GOT3 (cell line): ENCODE data around the gene ZSWIM8.

Experiments used
- DNase-seq: peaks from one replicate; lab custom pipeline; 2025; ENCODE audit warnings: mixed read lengths; lab: John Stamatoyannopoulos, UW

Gene ZSWIM8

DNA sequence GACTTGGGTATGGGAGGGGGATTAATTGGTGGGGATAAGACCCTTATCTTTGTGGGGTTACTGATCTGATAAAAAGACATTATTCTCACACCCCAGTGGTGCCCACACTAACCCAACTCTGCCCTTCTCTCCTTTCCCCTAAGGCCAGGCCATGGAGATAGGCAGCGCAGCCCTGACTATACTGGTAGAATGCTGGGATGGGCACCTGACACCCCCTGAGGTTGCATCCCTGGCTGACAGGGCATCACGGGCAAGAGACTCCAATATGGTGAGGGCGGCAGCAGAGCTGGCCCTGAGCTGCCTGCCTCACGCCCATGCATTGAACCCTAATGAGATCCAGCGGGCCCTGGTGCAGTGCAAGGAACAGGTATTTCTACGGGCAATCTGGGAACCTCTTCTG, 12.7 kb downstream of the ZSWIM8 start:
- DNase-seq: no peak

DNA sequence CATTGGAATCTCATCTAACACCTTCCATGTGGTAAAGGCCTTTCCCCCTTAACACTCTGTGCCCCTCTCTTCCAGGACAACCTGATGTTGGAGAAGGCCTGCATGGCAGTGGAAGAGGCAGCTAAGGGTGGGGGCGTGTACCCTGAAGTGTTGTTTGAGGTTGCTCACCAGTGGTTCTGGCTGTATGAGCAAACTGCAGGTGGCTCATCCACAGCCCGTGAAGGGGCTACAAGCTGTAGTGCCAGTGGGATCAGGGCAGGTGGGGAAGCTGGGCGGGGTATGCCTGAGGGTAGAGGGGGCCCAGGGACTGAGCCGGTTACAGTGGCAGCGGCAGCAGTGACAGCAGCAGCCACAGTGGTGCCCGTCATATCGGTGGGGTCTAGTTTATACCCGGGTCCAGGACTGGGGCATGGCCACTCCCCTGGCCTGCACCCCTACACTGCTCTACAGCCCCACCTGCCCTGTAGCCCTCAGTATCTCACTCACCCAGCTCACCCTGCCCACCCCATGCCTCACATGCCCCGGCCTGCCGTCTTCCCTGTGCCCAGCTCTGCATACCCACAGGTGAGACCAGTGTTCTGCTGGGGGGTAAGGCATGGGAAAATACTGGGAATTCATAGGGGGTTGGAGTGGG, 13.6 kb downstream of the ZSWIM8 start:
- no peak for DNase-seq

DNA sequence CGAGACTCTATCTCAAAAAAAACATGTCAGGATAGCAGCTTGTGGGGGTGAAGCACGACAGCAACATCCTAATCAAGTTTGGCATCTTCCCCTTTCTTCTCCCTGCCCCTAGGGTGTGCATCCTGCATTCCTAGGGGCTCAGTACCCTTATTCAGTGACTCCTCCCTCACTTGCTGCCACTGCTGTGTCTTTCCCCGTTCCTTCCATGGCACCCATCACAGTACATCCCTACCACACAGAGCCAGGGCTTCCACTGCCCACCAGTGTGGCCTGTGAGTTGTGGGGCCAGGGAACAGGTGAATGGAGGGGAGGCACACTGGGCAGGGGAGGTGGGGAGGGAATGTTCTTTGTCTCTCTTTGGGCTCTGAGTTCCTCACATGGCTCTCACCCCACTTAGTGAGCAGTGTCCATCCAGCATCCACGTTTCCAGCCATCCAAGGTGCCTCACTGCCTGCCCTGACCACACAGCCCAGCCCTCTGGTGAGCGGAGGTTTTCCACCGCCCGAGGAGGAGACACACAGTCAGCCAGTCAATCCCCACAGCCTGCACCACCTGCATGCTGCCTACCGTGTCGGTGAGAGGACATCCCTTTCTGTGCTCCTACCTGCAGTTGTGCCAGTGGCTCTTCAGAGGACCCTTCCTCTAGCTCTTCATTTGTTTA, 14.6 kb downstream of the ZSWIM8 start:
- DNase-seq: no peak

DNA sequence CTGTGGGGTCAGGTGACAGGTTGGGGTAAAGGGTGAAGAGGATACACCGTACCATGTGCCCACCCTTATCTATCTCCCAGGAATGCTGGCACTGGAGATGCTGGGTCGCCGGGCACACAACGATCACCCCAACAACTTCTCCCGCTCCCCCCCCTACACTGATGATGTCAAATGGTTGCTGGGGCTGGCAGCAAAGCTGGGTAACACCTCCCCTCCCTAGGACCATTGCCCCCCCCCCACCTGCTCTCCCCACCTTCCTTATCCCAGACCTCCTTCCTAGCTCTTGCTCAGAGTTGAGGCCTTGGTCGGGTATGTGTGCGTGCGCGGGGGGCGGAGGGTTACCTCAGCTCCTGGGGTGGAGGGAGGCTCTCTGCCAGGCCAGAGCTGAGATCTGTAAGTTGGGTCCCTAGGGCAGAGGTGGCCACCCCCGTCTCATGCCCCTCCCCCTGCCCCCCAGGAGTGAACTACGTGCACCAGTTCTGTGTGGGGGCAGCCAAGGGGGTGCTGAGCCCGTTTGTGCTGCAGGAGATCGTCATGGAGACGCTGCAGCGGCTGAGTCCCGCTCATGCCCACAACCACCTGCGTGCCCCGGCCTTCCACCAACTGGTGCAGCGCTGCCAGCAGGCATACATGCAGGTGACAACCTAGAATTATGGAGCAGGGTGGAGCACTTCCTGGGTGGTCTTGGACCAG, 15.3 kb downstream of the ZSWIM8 start:
- DNase-seq: no peak

DNA sequence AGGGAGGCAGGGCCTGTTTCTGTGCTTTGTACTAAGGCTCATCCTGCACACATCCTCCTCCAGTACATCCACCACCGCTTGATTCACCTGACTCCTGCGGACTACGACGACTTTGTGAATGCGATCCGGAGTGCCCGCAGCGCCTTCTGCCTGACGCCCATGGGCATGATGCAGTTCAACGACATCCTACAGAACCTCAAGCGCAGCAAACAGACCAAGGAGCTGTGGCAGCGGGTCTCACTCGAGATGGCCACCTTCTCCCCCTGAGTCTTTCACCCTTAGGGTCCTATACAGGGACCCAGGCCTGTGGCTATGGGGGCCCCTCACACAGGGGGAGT, 15.8 kb downstream of the ZSWIM8 start:
- DNase-seq: no peak

DNA sequence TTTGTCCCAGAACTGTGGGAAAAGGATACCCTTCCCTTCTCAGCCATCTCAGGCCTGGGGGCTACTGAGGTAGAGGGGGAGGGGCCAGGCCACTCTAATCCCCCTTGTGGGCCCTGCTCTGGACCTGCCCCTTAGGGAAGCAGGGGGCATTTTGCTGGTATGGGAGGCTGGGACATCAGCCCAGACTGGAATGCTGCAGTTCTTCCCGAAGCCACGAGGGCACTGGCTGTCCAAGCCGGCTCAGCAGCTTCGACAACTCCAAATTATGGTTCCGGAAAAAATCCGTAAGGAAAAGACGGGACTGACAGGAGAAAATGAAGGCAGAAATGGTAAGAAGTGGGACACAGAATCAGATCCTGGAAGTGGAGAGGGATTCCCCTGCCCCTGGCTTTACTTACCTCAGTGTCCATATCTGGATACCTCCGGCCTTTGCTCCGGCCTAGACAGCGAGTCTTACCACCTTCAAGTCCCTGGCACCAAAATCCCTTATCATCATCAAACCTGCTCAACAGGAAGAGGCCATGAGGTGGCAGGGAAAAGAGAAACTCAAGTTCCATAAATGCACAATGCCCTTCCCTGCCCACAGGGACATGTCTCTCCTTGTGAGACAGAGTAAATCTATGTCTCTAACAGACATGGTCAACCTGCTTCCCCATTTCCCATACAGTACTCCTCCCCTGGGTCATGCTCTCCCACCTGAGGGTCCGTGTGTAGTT, 17.0 kb downstream of the ZSWIM8 start:
- no peak for DNase-seq

DNA sequence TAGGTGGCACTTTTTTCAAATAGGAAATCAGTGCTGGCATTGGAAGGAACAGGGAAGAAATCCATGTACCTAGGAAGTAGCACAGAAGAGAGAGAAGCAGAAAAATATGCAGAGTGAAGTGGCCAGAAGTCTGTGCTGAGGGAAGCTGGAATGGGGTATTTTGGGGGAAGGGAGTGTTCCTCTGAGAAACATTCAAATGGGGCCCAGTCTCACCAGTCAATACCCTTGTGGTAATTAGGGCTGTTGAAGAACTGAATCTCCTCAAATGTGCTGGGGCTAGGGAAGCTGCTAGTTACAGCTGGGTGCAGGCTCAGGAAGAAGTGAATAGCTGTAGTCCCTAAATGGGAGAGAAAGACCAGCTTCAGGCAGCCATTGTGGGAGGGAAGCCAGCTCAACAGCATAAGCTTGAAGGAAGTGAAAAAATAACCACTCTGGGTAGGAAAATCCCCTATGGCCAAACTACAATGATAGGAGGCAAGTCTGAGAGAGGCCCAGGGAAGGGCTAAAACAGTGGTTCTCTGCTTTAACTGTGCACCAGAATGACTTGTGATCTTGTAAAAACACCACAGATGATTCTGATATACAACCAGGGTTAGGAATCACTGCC, 18.4 kb downstream of the ZSWIM8 start:
- DNase-seq: no peak

DNA sequence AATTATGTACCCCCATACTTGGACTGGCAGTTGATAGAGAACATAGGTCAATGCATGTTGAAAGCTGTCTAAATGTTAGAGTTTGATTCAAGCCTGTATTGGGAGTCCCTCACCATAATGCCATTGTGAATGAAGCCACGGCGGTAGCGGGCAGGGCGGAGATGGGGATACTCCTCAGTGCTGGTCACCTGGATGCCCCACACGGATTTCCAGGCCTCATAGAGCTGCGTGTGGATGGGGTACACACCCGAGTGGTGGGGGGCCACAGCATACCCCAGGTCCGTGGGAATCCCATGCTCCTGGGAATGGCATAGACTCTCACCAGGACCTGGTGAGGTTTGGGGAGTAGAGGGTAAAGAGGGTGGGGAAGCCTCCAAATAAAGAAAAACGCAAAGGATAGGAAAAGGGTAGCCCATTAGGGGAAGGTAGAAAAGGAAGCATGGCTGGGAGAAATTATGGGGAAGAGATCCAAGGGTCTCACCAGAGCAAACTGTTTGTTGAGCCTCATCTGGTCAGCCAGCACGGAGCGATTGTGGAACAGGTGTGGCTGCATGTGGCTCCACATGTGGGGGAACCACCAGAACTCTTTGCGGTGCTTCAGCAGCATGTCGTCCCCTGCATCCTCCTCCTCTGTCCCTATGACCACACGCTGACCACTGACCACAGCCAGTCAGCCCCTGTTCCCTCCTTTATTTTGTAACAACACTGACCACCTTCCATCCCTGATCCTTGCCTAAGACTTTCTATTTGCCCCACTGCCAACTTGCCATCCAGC, 21.0 kb downstream of the ZSWIM8 start:
- DNase-seq: no peak

DNA sequence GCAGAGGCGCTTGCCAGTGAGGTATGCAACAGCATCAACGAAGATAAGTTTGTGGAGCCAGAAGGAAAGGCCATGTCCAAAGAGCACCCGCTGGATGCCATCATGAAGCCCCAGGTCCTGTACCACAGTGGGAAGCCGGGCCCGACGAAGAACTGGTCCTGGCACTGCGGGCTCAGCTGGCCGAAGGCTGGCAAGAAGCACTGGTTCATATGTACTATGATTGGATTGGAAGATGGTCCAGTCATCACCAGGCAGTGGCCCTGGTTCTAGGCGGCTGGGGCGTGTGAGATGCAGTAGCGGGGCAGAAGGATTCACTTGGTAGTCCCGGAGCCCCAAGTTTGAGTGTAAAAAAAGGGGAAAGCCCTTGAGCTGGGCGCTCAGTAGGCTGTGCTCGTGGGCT, 22.1 kb downstream of the ZSWIM8 start:
- no peak for DNase-seq

DNA sequence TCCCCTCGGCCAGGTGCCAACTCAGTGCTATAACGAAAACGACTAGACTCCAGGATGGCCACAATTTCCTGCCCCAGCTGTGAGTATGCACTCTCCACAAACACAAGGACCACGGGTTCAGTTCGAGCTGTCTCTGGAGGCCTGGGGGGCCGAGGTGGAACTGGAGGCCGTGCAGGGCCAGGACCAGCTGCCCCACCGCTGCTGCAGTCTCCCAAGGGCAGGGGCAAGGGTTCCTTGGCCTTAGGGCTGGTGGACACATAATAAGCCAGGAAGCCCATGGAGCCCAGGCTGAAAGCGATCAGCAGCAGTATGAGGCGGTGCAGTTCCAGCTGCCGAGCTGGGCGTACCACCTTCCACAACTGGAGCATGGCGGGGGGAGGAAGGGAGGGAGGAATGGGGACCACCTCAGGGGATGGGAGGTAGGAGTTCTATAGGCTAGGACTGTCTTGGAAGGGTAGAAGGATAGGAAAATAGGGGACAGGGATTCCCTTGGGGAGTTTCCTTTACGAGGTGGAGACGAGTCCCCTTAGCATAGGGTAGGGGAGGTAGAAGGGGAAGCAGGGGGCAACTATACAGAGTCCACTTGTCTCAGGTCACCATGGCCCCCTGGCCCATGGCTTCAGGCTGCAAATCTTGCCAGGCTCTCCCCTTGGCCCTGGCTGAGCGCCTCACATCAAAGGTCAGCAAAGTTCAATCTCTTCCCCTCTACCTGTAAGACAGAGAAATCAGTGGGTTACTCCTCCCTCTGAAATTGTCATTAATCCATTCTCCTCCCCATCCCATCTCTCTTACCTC, 22.8 kb downstream of the ZSWIM8 start:
- no peak for DNase-seq

DNA sequence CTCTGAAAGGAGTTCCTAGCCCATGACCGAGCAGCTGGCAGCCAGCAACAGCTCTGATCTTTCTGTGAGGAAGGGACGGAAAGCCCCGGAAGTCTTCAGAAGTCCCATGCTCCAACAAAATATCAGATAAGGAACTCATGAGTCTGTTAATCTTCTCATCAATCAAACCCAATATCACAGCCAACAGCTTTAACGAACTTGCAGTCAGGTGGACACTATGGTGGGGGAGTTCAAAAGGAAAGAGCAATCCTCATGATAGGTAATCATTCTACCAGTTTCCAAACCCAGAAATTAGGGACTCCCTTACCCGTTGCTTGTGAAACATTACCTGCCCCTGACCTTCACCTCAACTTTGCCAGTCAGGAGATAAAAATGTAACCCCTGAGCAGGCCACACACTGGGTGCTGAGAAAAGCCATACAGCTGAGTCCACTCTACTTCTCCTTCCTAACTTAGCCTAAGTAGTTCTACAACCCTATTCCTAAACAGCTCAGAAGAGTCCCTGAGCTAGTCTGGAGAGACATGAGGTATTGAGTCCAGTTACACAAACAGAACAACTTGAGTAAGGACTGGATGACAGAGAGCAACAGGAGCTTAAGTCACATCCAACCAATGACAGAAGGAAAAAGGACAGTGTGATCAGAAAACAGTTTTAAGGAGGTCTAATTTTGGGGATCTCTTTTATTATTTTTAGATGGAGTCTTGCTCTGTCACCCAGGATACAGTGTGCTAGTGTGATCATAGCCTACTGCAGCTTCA, 23.8 kb downstream of the ZSWIM8 start:
- DNase-seq: no peak

DNA sequence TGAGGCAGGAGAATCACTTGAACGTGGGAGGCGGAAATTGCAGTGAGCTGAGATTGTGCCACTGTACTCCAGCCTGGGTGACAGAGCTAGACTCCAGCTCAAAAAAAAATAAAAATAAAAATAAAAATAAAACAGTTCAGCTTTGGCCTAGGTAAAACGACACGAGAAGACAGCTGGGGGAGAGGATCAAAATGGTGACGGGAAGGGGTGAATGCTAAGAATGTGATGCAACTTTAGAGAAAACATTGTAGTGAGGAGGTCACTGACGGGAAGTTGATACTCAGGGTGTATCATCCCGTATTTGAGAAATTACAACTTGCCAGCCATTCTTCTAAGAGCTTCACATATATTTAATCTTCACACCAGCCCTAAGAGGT, 24.9 kb downstream of the ZSWIM8 start:
- DNase-seq: no peak

DNA sequence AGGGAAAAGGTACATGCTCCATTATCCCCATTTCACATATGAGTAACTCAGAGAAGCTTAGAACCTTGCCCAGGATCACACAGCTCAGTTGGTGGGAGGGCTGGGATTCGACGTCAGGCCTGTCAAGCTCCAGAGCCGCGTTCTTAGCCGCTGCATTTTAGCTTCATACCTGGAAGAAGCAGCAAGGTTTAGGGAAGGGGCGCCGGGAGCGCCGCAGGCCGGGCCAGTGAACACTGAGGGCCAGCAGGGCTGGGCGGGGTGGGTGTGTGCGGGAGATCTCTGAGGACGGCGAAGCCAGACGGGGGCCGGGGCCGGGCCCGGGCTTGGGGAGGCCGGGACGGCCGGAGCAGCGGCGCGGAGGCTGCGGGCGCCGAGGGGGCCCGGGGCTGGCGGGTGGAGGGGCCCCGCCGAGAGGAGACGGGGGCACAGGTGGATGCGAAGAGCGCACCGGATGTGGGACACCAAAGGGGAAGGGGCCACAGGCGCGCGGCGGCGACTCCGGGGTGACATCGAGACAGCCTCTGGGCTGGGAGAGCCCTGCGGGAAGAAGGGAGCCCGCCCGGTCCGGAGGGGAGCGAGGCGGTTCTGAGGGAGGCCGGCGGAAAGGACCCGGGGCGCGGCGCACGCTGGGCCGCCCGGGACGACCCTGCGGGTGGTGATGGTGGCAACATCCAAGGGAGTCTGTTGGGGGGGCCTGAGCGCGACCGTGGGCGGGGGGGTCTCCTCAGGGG, 25.5 kb downstream of the ZSWIM8 start:
- no peak for DNase-seq

DNA sequence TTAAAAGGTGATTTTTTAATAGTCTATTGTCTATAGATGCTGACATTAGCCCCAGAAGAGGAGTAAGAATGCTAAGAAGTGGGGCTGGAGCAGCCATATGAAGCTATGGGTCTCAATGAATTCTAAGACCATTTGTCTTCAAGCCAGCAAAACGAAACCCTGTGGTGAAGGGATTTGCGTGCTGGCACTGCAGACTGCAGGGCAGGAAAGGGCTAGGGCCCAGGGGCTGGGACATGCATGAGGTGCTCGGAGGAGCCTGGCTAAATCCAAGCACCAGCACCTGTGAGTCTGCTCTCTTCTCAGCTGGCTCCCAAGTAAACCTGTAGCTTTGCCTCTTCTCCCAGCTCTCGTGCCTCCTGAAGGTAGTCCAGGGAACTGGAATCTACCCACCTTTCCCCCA, 27.3 kb downstream of the ZSWIM8 start:
- DNase-seq: no peak

DNA sequence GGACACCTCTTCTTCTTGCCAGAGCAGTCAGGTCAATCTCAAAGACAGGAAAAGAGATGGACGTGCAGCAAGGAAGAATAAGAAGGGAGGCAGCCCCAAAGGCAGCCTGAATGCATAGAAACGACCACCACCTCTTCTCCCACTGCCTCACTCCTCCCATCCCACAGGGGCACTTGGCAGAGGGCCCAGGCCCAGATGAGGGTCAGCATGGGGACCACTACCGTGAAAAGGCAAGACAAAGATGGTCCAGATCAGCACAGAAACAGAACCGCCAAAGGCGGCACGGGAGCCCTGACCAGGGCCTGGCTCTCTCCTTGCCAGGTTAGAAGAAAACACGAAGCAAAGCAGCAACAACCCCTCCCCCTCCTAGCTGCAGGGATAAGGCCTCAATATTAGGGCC, 27.9 kb downstream of the ZSWIM8 start:
- no peak for DNase-seq

DNA sequence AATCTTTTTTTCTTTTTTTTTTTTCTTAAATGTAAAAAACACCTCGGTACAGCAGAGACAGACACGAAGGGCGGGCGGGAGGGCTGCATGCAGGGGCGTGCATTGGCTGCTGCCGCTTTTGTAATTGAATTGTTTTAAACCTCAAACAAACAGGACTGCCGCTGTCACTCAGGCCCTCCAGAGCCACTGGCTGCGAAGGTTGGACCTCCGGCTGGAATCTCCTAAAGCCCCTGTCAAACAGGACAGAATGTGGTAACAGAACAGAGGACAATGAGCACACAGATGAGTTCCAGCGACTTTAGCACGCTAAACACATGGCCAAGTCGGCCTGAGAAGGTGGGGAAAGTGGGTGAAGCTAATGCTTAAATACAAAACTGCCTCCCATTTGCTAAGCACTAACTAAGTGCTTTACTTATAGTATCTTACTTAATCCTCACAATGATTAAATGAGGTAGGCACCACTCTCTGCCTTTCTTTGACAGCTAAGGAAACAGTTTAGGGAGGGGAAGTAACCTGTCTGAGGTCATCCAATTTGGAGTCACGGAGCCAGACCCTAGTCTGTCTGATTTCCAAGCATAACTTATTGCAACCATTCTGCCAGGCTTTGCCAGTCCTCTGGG, 29.0 kb downstream of the ZSWIM8 start:
- DNase-seq: no peak

DNA sequence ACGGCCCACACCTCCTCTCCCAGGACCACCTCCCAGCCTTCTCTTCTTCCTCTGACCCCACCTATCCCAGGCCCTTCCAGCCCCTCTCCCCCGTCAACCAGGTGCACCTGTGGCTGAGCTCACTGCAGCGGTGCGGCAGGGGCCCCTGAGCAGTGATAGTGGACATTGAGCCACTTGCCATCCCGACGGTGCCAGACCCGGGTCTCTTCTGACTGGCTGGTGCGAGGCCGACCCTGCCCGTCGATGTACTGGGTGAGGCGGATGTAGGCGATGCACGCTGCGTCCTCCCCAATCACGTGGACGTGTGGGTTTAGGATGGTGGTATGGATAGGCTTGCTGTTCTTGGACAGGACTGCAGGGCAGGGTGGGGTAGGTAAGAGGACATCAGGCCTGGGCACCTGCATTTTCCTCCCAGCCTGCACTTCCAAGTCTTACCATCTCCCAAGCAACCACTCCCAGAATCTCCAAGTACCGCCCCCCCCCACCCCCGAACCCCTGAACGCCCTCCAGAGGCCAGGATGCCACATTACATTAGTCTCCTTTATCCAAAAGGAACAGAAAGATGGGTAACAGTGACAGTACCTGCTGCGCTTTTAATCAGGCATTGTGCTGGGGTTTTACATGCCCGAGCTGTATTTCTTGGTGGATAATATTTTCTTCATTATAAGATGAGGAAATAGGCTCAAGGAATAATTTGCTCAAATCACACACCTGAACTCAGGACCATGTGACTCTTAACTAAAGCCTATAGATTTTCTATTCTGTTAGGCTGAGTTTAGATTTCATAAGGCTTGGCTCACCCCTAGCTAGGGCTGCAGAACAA, 29.7 kb downstream of the ZSWIM8 start:
- no peak for DNase-seq

DNA sequence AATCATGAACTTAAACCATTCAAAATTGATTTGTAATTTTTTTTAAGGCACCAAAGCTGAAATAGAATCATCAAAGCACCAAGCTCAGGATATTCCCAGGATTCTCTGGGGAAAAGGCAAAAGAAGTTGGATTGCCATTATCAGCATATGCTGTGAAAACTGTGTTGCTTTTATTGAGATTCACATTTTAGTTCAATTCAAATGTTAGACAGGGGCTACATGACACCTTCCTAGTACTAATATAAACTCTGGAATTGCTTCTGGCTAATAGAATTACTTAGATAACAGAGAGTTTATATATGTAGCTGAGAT, 30.3 kb downstream of the ZSWIM8 start:
- DNase-seq: no peak
